Liver (tissue), 10 donors: ENCODE data around the gene IRF8. TPM values are rescaled to one million over a fixed set of nuclear protein-coding genes. Genes with fewer than 3 reads are reported as not detected.

Source experiments
- DNase-seq: peaks from one replicate; pipeline ENCODE4 v3.0.0-alpha.2; 2017; ENCODE audit warnings: low spot score
- H3K27ac ChIP-seq, 2 donors: one replicate each; pipeline ENCODE4 v1.7.0; 2013; ENCODE audit warnings: inconsistent platforms in 2 of 2, low read length in 2 of 2, control low read depth in 1 of 2, low read depth in 1 of 2, mild to moderate bottlenecking in 1 of 2
- H3K27me3 ChIP-seq, 4 donors: one replicate each; pipeline versions ENCODE4 v1.6.1 to v1.7.0; 2013; ENCODE audit warnings: low read length in 3 of 4, inconsistent platforms in 1 of 4, mild to moderate bottlenecking in 1 of 4, moderate library complexity in 1 of 4; ENCODE audit not compliant: control insufficient read depth in 4 of 4, insufficient read depth in 4 of 4
- H3K36me3 ChIP-seq, 4 donors: one replicate each; pipeline versions ENCODE4 v1.6.1 to v1.7.0; 2013; ENCODE audit warnings: low read length in 3 of 4, mild to moderate bottlenecking in 3 of 4, low read depth in 1 of 4, moderate library complexity in 1 of 4; ENCODE audit not compliant: control insufficient read depth in 4 of 4, insufficient read depth in 3 of 4
- H3K4me1 ChIP-seq, 4 donors: one replicate each; pipeline versions ENCODE4 v1.6.1 to v1.7.0; 2013; ENCODE audit warnings: low read length in 3 of 4, mild to moderate bottlenecking in 3 of 4, moderate library complexity in 1 of 4; ENCODE audit not compliant: control insufficient read depth in 4 of 4, insufficient read depth in 4 of 4
- H3K4me3 ChIP-seq, 3 donors: one replicate each; pipeline versions ENCODE4 v1.6.1 to v1.7.0; 2013; ENCODE audit warnings: low read length in 3 of 3, control low read depth in 1 of 3, low read depth in 1 of 3, mild to moderate bottlenecking in 1 of 3
- H3K9ac ChIP-seq, 2 donors: one replicate each; pipeline ENCODE4 v1.7.0; 2013; ENCODE audit warnings: low read length in 2 of 2, mild to moderate bottlenecking in 2 of 2, moderate library complexity in 2 of 2, control low read depth in 1 of 2, low read depth in 1 of 2
- H3K9me3 ChIP-seq, 4 donors: one replicate each; pipeline versions ENCODE4 v1.6.1 to v1.7.0; 2013; ENCODE audit warnings: low read length in 3 of 4; ENCODE audit not compliant: control insufficient read depth in 4 of 4
- CTCF ChIP-seq: fragments of 150-350 bp; IDR thresholded peaks from 2 replicates; pipeline ENCODE4 v1.5.1; 2017; ENCODE audit warnings: improper control_type of control experiment, low read depth, low read length; ENCODE audit not compliant: missing input control
- FOXA1 ChIP-seq: IDR thresholded peaks from 2 replicates; pipeline ENCODE4 v1.6.1; 2016; ENCODE audit warnings: antibody characterized with exemption
- GABPA ChIP-seq, 2 donors: IDR thresholded peaks in 1 of 2; conservative IDR thresholded peaks in 1 of 2; 2 replicates each; pipeline ENCODE4 v1.6.1; 2016; ENCODE audit warnings: antibody characterized with exemption in 2 of 2, mild to moderate bottlenecking in 1 of 2, moderate library complexity in 1 of 2
- RAD21 ChIP-seq, 2 donors: IDR thresholded peaks; 2 replicates each; pipeline ENCODE4 v1.6.1; 2016; ENCODE audit warnings: antibody characterized with exemption in 2 of 2, mild to moderate bottlenecking in 2 of 2
- RXRA ChIP-seq, 2 donors: IDR thresholded peaks; 2 replicates each; pipeline ENCODE4 v1.6.1; 2017 to 2018; ENCODE audit warnings: antibody characterized with exemption in 2 of 2, mild to moderate bottlenecking in 1 of 2
- YY1 ChIP-seq: IDR thresholded peaks from 2 replicates; pipeline ENCODE4 v1.6.1; 2016; ENCODE audit warnings: antibody characterized with exemption, mild to moderate bottlenecking
- WGBS: extraction: QIAGEN DNeasy Blood & Tissue Kit; methylation state at CpG from one replicate; pipeline ENCODE4 v1.1.7; 2013; 5-methylcytosine and 5-hydroxymethylcytosine counted together
- polyA plus RNA-seq, 2 donors: library from polyadenylated mRNA; stranded (reverse) in 1 of 2; unstranded in 1 of 2; fragments of 200-250 nt in 1 of 2; fragments of >200 nt in 1 of 2; fragmentation: Nextera tagmentation in 1 of 2; extraction: Ambion mirVana in 1 of 2; gene quantifications; one replicate each; pipeline versions ENCODE4 v1.2.1 to v1.2.3, GENCODE V29; 2013 to 2015
- small RNA-seq: library from RNA; depleted of rRNA; stranded (forward); fragments of <200 nt; gene quantifications from one replicate; pipeline ENCODE3, GENCODE V24; 2014
- total RNA-seq, 2 donors: library from RNA; depleted of rRNA; stranded (reverse); fragments of >200 nt; gene quantifications; one replicate each; pipeline ENCODE4 v1.2.3, GENCODE V29; 2014
- TF ChIP-seq, protein P1 (sequence below): IDR thresholded peaks from 2 replicates; pipeline ENCODE4 v1.6.1; 2016; ENCODE audit warnings: antibody characterized with exemption
- TF ChIP-seq, protein P2 (sequence below): IDR thresholded peaks from 2 replicates; pipeline ENCODE4 v1.6.1; 2016; ENCODE audit warnings: antibody characterized with exemption
- TF ChIP-seq, protein P3 (sequence below): IDR thresholded peaks from 2 replicates; pipeline ENCODE4 v1.6.1; 2016; ENCODE audit warnings: antibody characterized with exemption
- donor health status: healthy.
- donor health status: healthy.
- donor health status: healthy.
- donor health status: healthy.
- donor health status: healthy.

IRF8 gene
- total and polyA plus RNA-seq, 4 donors: 5.1 to 25.8 (median 12.3) TPM

DNA sequence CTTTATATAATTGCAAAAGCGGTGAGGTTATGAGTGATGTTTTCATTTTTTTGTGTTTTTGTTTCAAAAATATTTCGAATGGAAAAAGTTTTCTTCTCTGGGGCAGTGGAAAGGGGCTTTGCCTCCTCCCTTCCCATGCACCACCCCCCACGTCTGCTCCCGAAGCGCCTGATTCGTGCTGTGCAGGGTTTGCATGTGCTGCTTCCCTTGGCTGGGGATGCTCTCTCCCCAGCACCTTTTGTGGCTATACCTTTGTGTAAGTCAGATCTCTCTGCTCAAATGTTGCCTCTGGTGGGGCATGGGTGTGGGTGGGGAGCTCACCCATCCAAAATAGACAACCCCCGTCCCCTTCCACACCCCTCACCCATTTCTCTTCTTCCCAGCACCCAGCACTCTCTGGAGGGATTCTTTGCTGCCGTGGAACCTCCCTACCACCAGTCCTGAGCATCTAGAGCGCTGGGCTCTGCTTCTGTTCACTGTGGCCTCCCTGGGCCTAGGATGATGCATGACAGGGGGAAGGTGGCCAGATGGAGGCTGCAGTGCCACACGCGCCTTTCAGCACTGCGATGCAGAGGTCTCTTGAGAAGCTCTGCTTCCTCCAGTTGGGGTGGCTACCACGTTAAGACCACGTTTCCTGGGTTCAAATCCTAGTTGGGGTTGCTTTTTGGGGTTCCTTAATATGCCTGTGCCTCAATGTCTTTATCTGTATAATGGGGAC, 71.2 kb downstream of the IRF8 start (continued):
- TF ChIP-seq, protein P1, sequence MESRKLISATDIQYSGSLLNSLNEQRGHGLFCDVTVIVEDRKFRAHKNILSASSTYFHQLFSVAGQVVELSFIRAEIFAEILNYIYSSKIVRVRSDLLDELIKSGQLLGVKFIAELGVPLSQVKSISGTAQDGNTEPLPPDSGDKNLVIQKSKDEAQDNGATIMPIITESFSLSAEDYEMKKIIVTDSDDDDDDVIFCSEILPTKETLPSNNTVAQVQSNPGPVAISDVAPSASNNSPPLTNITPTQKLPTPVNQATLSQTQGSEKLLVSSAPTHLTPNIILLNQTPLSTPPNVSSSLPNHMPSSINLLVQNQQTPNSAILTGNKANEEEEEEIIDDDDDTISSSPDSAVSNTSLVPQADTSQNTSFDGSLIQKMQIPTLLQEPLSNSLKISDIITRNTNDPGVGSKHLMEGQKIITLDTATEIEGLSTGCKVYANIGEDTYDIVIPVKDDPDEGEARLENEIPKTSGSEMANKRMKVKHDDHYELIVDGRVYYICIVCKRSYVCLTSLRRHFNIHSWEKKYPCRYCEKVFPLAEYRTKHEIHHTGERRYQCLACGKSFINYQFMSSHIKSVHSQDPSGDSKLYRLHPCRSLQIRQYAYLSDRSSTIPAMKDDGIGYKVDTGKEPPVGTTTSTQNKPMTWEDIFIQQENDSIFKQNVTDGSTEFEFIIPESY: no peak
- TF ChIP-seq RAD21 (IDR thresholded peaks at IDR 0.05) (no peak), FOXA1 (no peak), RXRA (IDR thresholded peaks at IDR 0.05) (no peak), GABPA (IDR thresholded peaks at IDR 0.05 in 1 of 2, conservative IDR thresholded peaks at IDR 0.05 in 1 of 2) (no peak), YY1 (no peak)
- TF ChIP-seq, protein P2, sequence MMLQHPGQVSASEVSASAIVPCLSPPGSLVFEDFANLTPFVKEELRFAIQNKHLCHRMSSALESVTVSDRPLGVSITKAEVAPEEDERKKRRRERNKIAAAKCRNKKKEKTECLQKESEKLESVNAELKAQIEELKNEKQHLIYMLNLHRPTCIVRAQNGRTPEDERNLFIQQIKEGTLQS: no peak

GRCh38 chr16:85970738-85971137, 71.8 kb downstream of the IRF8 start:
- Histone ChIP-seq H3K4me3 (no peak overlapping the region), H3K9me3 (no peaks in the 10 kb centered on the region), H3K9ac (no peak overlapping the region), H3K4me1 (peaks cover 6 to 22% (median 14%) of the 10 kb centered on the region in 4 donors), H3K27me3 (no peaks in the 10 kb centered on the region), H3K36me3 (no peaks in the 10 kb centered on the region), H3K27ac (no peak overlapping the region)
- no peak for TF ChIP-seq FOXA1
- no peak for TF ChIP-seq CTCF
- TF ChIP-seq, protein P3, sequence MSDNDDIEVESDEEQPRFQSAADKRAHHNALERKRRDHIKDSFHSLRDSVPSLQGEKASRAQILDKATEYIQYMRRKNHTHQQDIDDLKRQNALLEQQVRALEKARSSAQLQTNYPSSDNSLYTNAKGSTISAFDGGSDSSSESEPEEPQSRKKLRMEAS: no peak
- TF ChIP-seq, protein P2: no peak
- 88% methylated on average over 3 of the region's 3 CpGs for WGBS
- DNase-seq: no peak

Small RNA genes lying within 50 kb of the gene (small RNA-seq; reads per million reads assigned to genes)
- gene MIR6774: 0.11 reads per million

Other genes with a start within 250 kb of the IRF8 start
- 1 to 10 TPM in 1 of 2 donors, under 1 TPM in 1; 0.17 to 9.3 TPM for gene GINS2, start 210.2 kb upstream of the IRF8 start, total RNA-seq
- gene GINS2, start 210.2 kb upstream of the IRF8 start, polyA plus RNA-seq: 1 to 10 TPM in 1 of 2 donors, under 1 TPM in 1; 0.69 to 1.0 TPM
- under 1 TPM; 0.37 to 0.42 TPM for gene C16orf74, start 148.1 kb upstream of the IRF8 start, total RNA-seq
- gene C16orf74, start 148.1 kb upstream of the IRF8 start, polyA plus RNA-seq: under 1 TPM; 0.44 to 0.75 TPM
- gene EMC8, start 99.6 kb upstream of the IRF8 start, total RNA-seq: 10 to 100 TPM; 12.0 to 12.4 TPM
- 10 to 100 TPM; 12.1 to 12.4 TPM for gene EMC8, start 99.6 kb upstream of the IRF8 start, polyA plus RNA-seq
- 100 to 1,000 TPM; 186 to 195 TPM for gene COX4I1, start 99.5 kb upstream of the IRF8 start, total RNA-seq
- gene COX4I1, start 99.5 kb upstream of the IRF8 start, polyA plus RNA-seq: 100 to 1,000 TPM; 466 to 576 TPM